ENCODE results near the gene TGIF1. TPM values are rescaled to one million over a fixed set of nuclear protein-coding genes. Genes with fewer than 3 reads are reported as not detected.

TGIF1 gene
- total RNA-seq, 2 donors from 2014 or later = 42.8 to 91.6 TPM

DNA sequence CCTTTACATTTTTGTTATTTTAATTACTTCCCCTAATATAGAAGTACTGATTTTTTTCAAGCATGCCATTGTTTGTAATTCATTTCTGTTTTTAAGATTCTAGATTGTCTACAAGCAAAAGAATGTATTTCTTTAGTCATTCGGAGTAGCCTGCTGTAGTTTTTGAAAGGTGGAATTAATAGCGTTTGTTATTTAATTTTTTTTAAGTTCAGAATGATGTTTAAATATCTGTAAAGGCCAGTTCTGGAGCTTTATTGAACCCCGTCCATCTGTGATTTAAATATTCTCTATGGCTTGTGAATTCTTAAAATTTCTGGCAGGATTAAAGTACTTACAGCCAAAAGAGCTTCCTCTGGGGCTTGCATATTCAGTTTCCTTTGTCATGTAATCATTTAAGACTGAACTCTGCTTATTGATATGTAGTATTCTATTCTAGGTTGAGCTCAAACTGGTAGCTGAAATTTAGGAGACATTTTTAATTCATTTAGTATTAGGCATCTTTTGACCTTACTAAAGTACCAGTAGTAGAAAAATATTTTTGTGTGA is 5.2 kb downstream of the TGIF1 start:
- DNase-seq (ENCODE audit: low spot score) (no peak), ATAC-seq (ENCODE audit: insufficient number of reproducible peaks, low FRiP score, low read depth) (no peak)
- Histone ChIP-seq H3K36me3 (peaks cover 23% of the 10 kb centered on the region), H3K27me3 (replicated peaks; ENCODE audit: insufficient read depth) (no peaks in the 10 kb centered on the region), H3K9me3 (no peaks in the 10 kb centered on the region), H3K27ac (peak overlapping the region in 1 of 2 donors; percentile 100), H3K4me3 (peak overlapping the region; percentile 95), H3K4me1 (ENCODE audit: control insufficient read depth in 1 of 2, low read depth in 2 of 2) (peaks cover 22 to 55% of the 10 kb centered on the region in 2 donors)
- TF ChIP-seq, protein P1, sequence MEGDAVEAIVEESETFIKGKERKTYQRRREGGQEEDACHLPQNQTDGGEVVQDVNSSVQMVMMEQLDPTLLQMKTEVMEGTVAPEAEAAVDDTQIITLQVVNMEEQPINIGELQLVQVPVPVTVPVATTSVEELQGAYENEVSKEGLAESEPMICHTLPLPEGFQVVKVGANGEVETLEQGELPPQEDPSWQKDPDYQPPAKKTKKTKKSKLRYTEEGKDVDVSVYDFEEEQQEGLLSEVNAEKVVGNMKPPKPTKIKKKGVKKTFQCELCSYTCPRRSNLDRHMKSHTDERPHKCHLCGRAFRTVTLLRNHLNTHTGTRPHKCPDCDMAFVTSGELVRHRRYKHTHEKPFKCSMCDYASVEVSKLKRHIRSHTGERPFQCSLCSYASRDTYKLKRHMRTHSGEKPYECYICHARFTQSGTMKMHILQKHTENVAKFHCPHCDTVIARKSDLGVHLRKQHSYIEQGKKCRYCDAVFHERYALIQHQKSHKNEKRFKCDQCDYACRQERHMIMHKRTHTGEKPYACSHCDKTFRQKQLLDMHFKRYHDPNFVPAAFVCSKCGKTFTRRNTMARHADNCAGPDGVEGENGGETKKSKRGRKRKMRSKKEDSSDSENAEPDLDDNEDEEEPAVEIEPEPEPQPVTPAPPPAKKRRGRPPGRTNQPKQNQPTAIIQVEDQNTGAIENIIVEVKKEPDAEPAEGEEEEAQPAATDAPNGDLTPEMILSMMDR (IDR thresholded peaks at IDR 0.05) = no peak

GRCh38 chr18:3455907-3456685 is 6.1 kb downstream of the TGIF1 start:
- TF ChIP-seq, protein P1 (IDR thresholded peaks at IDR 0.05) = no peak
- Histone ChIP-seq H3K4me3 (no peak overlapping the region), H3K27ac (peak overlapping the region in 1 of 2 donors; percentile 100), H3K9me3 (no peaks in the 10 kb centered on the region), H3K4me1 (ENCODE audit: control insufficient read depth in 1 of 2, low read depth in 2 of 2) (peaks cover 22 to 55% of the 10 kb centered on the region in 2 donors), H3K36me3 (peaks cover 23% of the 10 kb centered on the region), H3K27me3 (replicated peaks; ENCODE audit: insufficient read depth) (no peaks in the 10 kb centered on the region)
- no peak for ATAC-seq (ENCODE audit: insufficient number of reproducible peaks, low FRiP score, low read depth)
- DNase-seq (ENCODE audit: low spot score) = no peak

GRCh38 chr18:3456686-3457069 is 6.7 kb downstream of the TGIF1 start:
- Histone ChIP-seq H3K27ac (no peak overlapping the region), H3K9me3 (no peaks in the 10 kb centered on the region), H3K4me3 (no peak overlapping the region), H3K36me3 (peaks cover 23% of the 10 kb centered on the region), H3K27me3 (replicated peaks; ENCODE audit: insufficient read depth) (no peaks in the 10 kb centered on the region), H3K4me1 (ENCODE audit: control insufficient read depth in 1 of 2, low read depth in 2 of 2) (peaks cover 22 to 55% of the 10 kb centered on the region in 2 donors)
- ATAC-seq (ENCODE audit: insufficient number of reproducible peaks, low FRiP score, low read depth) = no peak
- TF ChIP-seq, protein P1 (IDR thresholded peaks at IDR 0.05) = no peak
- no peak for DNase-seq (ENCODE audit: low spot score)

GRCh38 chr18:3457261-3457724 is 7.3 kb downstream of the TGIF1 start:
- H3K27ac ChIP-seq = no peak overlapping the region
- TF ChIP-seq, protein P1 (IDR thresholded peaks at IDR 0.05) = no peak
- peaks cover 23% of the 10 kb centered on the region for H3K36me3 ChIP-seq

DNA sequence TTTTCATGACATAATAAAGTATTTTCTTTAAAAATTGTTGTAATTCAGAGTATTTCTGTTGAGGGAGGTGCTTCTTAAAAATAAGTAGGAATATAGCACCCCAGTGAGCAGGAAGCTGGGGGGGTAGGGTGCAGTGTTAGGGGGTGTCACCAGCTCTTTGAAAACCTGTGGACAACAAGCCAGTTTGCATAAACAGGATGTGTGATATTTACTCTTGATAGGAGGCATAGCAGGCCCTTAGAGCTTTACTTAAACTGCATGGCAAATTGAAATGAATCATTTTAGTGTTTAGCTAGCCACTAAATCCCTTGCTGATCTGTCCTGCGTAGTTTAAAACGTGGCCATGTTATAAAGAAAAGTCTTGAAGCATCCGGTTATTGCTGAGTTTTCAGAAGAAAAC is 8.4 kb downstream of the TGIF1 start:
- Histone ChIP-seq H3K27ac (no peak overlapping the region), H3K36me3 (peaks cover 23% of the 10 kb centered on the region), H3K4me3 (no peak overlapping the region), H3K9me3 (no peaks in the 10 kb centered on the region), H3K27me3 (replicated peaks; ENCODE audit: insufficient read depth) (no peaks in the 10 kb centered on the region), H3K4me1 (ENCODE audit: control insufficient read depth in 1 of 2, low read depth in 2 of 2) (peaks cover 22 to 45% of the 10 kb centered on the region in 2 donors)
- DNase-seq (ENCODE audit: low spot score) (no peak), ATAC-seq (ENCODE audit: insufficient number of reproducible peaks, low FRiP score, low read depth) (no peak)
- TF ChIP-seq, protein P1 (IDR thresholded peaks at IDR 0.05) = no peak

More at GRCh38 chr18:3457261-3457724, 7.3 kb downstream of the TGIF1 start:
- Histone ChIP-seq H3K27me3 (replicated peaks; ENCODE audit: insufficient read depth) (no peaks in the 10 kb centered on the region), H3K4me3 (no peak overlapping the region), H3K4me1 (ENCODE audit: control insufficient read depth in 1 of 2, low read depth in 2 of 2) (peaks cover 22 to 55% of the 10 kb centered on the region in 2 donors), H3K9me3 (no peaks in the 10 kb centered on the region)
- ATAC-seq (ENCODE audit: insufficient number of reproducible peaks, low FRiP score, low read depth) = no peak
- no peak for DNase-seq (ENCODE audit: low spot score)

Measured in thoracic aorta (tissue), 2 donors.